LoVo (cell line): ENCODE results near the gene SAP25.
"Not testable (repeated sequence)": the region's sequence is repeated elsewhere in the genome, so short reads cannot be mapped to it uniquely, and the experiment has no call there.

Source experiments
- DNase-seq: peaks from one replicate; pipeline ENCODE4 v3.0.0-alpha.2; 2016; ENCODE audit warnings: low spot score

SAP25 gene

DNA sequence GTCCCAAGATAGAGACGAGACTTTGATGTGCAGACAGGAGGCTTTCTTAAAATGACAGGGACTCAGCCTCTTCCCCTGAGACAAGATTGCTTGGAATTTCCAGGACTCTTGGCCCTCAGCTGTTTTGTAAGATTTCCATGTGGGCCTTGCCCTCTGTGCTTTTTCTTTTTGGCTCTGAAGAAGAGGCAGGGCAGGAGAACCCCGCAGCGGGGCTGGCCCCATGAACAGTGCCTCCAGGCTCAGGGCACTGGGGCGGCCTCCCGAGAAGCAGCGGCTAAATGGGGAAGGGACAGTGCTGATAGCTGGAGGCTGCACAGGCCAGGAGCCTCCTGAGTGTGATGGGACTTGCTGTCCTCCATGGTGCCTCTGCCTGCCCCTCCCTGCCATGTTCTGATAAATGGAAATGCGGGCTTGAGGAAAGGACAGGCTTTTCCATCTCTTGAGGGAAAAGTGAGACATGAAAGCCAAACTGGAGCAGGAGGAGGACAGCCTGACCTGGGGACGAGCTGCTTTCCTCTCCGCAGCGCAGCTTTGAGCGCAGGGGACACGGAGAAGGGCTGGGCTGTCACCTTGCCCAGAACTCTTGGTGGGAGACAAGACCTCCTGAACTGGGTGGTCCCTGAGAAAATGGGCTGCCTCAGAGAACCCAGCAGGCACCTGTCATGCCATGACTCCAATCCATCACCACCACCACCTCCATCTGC, 12.1 kb downstream of the SAP25 start:
- DNase-seq: no peak

DNA sequence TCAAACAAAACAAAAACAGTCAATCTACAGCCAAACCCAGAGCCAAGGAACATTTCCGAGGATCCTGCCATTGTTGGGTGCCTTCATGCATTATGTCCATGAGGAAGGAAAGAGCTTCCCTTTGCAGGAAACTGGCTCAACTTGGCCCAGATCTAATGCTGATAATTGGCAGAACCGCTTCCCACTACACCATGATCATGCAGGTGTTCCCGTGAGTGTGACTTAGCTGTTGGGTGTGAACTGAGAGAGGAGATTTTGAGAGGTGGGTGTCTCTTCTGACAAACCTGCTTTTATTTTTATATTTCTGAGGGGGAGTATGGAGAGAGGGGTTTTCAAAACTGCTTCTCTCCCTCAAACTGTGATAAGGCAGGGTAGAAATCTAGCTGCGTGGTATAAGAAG, 14.6 kb downstream of the SAP25 start:
- DNase-seq: no peak

DNA sequence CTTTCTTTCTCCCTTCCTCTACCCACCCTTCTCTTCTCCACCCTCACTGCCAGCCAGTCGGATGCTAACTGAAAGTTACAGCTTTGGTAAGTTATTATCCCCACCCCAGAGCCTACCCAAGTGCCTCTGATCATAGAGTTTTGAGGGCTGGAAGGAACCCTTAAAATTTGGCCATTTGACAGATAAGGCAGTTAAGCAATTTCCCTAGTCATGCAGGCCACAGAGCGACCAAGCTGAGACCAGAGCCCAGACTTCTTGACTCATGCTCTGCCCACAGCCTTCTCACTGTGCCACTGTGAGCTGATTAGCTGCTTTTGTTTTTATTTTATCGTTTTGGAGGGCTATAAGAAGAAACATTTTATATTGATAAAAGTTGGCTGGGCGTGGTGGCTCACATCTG, 17.2 kb downstream of the SAP25 start:
- DNase-seq: no peak

DNA sequence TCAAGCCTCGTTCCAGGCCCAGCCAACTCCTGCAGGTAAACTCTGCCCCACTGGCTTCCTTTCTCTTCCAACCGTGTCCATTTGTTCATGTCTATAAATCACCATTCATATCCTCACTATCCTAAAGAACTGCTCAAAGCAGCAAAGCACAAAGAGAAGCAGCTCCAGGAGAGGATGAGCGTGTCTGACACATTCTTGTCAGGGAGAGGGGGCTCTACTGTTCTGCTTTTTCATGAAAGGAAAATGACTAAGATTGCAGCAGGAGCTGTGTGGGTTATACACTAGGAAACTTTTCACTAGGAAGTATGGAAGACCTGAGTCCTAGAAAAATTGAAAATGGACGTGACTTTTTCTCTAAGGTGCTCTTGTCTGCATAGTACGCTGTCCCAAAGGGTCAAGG, 18.0 kb downstream of the SAP25 start:
- DNase-seq: no peak

DNA sequence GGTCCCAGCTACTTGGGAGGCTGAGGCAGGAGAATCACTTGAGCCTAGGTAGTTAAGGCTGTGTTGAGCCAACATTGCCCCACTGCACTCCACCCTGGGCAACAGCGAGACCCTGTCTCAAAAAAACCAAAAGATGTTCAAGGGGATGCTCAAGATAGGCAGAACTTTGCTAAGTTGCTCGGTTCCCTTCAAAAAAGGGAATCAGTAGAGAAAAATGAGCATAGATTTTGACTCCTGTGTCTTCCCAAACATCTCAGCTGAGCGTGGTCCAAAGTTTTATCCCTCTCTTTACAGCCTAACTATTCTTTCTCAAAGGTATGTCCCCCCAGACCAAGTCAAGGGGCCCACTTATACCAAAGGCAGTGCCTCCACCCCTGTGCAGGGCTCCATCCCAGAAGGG, 20.7 kb downstream of the SAP25 start:
- DNase-seq: no peak

DNA sequence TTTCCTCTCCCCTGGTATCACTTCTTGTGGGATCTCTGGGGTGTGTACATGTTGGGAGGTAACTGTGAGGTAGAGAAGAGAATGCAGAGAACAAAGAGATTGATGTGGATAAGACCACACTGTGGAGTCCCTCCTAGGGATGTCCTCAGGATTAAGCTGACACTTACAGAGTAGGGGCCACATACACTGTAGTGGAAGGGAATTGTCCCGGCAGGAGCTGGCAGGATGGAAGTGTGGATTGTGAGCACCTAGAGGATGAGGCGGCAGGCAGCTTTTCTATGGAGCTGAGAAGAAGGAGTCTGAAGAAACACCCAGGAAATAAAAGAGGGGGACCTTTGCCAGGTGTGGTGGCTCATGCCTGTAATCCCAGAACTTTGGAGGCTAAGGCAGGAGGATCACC, 21.2 kb downstream of the SAP25 start:
- DNase-seq: no peak

DNA sequence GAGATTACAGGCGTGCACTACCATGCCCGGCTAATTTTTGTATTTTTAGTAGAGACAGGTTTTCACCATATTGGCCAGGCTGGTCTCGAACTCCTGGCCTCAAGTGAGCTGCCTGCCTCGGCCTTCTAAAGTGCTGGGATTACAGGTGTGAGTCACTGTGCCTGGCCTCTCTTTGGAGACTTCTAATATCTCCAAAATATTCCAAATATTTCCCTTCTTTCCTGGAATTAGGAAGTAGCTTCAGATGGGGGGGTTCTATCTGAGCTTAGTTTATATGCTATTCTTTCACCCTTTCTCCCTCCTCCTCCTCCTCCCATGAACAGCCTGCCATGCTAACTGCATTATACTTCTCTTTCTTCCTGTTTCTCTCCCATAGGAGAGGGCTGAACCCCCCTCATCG, 25.3 kb downstream of the SAP25 start:
- not testable (repeated sequence) for DNase-seq

DNA sequence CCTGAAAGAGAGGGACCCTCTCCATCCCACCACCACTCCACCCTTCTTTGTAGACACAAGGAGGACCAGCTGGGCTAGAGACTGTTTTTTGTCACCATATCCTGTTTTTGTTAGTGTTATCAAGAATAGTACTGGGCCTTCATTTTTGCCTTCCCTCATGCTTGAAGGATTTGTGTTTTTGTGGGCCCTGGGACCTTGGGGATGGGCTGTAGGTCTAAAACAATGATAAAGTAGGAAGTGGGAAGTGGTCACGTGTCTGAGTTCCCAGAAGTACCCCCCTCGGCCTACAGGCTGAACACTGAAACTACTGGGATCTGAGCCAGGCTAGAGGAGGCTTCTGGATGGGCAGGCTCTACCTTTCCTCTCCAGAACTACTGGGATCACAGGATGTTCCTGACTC, 25.8 kb downstream of the SAP25 start:
- no peak for DNase-seq

DNA sequence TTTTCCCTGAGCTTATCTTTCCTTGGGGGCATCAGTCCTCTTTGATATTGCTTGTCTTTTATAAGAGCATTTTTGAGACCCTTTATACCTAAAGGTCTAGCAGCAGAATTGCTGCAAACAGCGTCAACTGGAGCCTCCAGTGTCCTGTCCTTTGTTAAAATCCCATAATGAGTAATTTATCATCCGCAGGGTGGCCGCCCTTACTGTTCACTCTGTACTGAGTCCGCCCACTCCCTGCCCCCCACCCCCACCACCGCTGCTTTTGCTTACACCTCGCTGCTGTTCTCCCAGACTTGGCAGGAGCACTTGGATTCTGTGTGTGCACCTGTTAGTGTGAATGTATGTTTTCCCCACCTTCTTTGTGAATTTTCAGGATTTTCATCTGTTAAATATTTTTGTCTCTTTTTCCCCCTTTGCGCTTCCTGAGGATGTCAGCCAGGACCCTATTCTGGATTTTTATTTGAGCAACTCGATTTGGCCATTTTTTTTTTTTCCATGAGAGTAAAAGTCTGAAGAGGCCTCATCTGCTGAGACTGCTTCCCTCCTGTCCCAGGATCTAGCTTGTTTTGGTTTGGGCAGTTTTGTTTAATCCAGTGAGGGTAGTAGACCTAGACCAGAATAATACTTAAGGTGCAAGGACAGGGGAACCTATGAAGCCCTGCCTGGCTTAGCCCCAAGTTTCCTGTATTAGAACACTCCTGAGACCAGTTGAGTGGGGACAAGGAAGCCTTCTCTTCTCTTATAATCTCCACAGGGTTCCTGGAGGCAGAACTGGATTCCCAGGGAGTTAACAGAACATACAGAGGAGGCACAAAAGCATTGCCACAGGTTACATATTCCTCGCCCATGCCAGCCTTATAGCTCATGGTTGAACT, 26.5 kb downstream of the SAP25 start:
- DNase-seq: no peak

DNA sequence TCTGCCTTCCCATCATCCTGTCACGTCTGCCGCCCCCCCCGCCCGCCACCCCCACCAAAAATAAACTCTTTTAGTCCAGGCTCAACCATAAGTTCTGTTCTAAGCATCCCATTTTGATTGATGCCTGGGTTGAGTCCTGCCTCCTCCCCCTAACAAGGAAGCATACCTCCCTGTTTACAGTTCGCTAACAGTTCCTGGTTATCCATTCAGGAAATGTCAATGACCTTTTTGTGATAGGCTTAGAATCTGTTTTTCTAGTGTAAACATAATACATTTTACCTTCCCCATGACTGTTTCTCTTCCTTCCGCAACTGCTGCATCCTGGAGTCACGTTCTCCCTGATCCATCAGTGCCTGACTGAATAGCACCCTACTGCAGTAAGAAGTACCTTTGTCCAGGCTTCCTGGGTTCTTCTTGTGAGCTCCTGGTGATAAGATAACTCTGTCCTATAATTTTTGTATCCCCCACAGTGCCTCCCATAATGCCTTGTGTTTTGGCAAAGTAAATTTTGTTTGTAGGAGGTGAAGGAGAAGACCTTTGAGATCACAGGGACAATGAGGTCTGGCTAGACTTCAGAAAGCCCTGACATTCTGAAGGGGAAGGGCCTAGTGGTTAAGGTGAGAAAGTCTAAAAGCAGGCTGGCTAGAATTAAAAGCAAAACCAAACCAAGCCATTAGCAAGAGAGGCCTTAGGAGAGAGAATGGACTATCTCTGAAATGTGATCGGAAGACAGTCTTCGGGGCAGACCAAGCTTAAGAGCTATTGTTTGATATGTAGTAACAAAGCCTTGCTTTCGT, 27.4 kb downstream of the SAP25 start:
- no peak for DNase-seq

DNA sequence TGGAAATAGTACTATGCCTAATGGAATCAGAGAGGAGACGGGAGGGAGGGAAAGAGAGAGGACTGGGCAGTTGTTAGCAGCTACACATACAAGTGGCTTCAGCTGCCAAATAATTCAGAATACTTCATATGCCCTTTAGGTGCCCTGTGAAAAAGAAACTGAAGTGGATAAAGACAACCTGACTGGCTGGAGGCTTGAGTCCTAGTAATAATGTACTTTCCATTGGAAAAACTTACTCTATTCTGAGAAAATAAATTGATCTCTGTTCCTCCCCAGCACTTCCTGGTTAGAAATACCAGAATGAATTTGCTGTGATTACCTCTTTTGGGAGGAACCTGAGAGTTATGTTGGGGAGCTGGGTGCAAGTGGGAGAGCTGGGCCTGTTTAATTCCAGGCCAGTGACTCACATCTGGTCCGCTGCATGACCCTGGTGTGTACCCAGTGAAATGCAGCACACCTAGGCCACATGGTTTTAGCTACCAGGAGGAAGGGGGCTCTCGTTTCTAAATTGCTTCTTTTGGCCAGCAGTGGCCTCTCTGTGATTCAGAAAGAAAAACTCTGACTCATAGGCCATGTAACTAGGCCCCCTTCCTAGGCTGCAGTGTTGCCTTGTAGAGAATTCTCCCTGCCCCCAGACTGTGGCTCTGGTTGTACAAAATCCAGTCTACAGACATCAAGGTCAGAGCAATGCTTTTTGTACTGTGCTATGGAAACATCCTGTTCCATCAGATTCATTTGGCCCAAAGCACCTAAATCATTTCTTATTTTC, 28.2 kb downstream of the SAP25 start:
- DNase-seq: peak; percentile 73

DNA sequence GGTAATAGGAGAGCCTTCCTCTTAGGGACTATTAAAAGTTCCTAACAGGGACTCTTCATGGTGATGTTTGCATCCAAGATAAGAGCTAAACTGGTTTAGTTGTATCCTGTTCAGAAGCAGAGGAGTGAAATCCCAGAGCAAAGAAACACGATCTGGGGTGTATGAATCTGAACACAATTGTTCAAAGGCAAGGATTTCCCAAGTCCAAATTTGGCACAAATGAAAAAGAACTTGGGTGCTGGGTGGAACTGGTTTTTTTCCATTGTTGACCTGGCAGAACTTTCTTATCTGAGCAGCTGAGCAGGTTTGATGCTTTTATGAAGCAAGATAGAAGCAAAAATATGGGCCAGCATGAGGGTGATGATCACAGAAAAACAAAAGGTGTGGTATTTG, 28.7 kb downstream of the SAP25 start:
- DNase-seq: no peak

DNA sequence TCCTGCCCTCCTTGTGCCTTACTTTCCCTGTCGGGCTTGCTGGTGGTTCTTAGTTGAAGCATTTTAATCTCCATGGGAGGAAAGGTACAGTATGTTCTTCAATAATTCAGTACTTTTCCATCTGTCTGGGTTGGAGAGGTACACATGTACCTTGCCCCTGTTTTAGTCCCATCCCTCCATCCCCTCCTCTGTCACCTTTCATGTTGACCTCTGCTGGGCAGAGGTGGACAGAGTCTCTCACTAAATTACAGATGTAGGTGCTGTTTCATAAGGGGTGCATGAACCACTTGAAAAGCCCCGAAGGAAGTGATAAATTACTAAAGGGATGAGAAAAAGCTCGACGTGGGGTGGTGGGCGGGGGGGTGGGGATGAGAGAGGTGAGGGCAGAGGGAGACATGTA, 29.3 kb downstream of the SAP25 start:
- DNase-seq: no peak

DNA sequence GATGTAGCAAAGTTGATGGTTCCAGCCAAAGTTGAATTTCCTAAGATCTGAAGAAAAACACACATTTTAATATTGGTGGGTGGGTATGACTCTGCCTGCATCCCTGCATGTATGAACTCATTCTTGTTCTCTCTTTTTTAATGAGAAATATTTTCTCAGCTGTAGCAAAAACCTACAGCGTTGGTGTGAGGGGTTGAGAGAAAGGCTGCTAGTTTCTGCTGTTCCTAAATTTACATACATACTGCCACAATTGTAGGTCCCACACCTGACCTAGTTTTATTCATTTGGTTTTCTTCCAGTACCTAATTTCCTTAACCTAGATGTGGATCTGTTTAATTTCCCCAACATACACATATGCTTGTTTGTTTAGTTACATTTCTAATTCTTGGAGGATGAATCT, 30.1 kb downstream of the SAP25 start:
- no peak for DNase-seq

DNA sequence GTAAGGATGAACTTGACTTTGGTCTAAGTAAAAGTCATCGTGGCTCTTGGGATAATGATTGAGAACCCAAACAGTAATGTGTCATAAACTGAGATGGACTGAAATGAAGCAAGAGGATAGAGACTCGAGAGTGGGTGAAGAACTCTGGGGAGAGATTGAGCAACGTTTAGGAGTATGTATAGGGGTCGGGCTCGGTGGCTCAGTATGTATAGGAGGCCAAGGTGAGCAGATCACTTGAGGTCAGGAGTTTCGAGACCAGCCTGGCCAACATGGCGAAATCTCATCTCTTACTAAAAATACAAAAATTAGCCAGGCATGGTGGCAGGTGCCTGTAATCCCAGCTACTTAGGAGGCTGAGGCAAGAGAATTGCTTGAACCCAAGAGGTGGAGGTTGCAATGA, 32.4 kb downstream of the SAP25 start:
- DNase-seq: not testable (repeated sequence)

DNA sequence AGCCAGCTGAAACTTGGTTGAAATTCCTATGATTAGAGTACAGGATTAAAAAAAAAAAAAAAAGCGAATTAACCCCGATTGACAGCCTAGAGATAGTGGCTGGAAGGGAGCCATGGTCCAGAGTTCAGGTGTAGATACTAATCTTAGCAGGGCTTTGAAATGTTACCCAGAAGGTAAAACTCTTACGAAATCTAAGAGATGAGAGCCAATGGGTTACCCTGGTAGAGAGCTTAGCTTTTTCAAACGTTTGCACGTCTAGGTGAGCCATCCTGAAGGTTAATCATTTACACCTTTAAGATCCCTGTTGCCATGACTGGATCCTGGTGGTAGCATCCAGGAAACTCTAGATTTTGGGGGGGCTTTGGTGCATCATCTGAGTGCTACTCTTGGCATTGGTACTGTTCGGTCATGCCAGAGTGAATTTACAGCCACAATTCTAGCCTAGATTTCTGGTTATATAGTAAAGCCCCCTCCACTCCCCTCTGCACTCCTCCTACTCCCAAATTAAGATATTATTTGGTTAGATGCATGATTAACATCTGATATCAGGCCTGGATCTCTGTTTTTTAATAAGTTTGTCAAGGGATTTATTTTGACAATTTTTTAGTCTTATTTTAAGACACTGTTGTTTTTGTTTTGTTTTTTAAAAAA, 33.5 kb downstream of the SAP25 start:
- peak; percentile 83 for DNase-seq

DNA sequence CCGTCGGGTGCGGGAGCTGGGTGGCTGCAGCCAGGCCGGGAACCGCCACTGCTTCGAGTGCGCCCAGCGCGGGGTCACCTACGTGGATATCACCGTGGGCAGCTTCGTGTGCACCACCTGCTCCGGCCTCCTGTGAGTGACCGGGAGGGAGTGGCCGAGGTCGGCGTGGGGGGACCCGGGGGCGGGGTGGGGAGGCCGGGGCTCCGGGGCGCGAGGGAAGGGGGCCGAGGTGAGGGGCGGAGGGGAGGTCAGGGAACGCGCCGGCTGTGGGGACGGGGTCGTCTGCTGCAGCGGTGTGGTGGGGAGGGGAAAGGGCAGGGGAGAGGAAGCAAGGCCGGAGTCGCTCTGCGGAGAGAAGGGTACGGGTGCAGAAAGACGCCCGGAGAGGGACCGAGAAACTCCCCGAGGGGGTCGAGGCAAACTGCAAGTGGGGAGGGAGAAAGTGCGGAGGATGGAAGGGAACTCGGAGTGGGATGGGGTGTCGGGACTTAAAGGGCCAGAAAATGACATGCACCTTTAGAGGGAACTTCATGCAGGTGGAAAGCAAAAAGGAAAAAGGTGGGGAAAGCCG, 34.2 kb downstream of the SAP25 start:
- DNase-seq: no peak

DNA sequence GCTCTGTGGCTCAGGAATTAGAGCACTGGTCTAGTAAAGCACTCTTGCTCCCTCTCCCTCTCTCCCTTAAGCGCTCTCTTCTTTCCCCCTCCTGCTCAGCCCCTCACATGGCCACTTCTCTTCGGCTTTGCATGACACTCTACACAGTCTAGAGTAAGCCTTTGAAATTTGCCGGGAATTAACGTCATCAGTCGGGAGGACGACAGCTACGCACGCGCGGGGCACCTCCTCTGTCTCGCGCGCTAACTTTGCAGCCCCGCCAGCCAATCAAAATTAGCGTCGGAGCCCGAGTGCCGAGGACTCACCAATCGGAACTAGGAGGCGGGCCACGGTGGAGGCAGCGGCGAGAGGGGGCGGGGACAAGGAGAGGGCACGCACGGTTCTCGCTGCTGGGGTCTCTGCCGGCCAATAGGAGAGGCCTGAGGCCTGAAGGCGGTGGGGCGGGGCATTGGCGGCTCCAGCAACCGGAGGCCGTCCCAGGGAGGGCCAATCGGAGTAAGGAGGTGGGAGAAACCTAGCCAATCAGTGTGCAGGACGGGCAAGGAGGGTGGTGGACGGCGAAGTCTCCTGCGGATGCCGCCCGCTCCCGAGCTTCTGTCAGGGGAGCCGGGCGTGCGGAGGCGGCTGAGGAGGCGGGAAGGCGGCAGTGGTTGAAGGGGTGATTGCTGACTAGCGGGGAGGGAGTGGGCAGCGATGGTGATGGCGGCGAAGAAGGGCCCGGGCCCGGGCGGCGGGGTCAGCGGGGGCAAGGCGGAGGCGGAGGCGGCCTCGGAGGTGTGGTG, 34.9 kb downstream of the SAP25 start, which contains the start of gene AGFG2:
Gene AGFG2, plus strand, starts transcription at position 550 of the 782 bp plus-strand sequence. Its CDS starts 144 bp downstream, at position 694.
- peak; percentile 100 for DNase-seq

DNA sequence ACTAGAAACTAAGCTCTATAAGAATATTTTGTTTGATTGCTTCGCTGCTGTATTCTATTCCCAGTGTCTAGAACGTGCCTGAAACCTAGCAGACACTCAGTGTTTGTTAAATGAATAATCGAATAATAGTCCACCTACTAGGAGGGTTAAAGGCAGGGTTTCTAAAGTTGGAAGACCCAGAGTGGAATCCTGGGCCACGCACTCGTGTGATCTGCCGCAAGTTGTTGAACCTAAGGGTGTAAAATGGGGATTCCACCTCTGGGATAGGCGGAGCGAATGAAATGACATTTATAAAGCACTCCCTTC, 35.4 kb downstream of the SAP25 start:
- no peak for DNase-seq

DNA sequence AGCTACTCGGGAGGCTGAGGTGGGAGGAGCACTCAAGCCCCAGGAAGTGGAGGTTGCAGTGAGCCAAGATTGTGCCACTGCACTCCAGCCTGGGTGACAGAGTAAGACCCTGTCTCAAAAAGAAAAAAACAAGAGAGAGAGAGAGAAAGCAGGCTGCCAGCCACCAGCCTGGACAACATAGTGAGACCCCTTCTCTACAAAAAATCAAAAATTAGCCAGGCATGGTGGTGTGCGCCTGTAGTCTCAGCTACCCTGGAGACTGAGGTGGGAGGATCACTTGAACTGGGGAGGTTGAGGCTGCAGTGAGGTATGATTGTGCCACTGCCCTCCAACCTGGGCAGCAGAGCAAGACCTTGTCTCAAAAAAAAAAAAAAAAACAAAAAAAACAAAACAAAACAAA, 37.0 kb downstream of the SAP25 start:
- not testable (repeated sequence) for DNase-seq
